ENCODE data around the gene HNRNPA1.
"Not testable (repeated sequence)": the region's sequence is repeated elsewhere in the genome, so short reads cannot be mapped to it uniquely, and the experiment has no call there.

The HNRNPA1 gene

DNA sequence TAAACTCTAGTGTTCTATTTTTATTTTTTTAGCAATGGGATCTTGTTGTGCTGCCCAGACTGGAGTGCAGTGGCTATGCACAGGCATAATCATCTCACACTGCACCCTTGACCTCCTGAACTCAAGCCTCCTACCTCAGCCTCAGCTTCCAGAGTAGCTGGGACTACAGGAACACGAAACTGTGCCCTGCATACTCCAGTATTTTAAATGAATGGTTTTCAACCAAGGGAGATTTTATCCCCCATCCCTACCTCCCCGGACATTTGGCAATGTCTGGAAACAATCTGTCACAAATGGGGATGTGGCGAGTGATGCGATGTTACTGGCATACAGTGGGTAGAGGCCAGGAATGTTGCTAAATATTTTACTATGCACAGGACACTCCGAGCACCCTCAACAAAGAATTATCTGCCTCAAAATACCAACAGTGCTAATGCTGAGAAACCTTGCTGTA lies 2.7 kb upstream of the HNRNPA1 start:
- no peak for DNase-seq

DNA sequence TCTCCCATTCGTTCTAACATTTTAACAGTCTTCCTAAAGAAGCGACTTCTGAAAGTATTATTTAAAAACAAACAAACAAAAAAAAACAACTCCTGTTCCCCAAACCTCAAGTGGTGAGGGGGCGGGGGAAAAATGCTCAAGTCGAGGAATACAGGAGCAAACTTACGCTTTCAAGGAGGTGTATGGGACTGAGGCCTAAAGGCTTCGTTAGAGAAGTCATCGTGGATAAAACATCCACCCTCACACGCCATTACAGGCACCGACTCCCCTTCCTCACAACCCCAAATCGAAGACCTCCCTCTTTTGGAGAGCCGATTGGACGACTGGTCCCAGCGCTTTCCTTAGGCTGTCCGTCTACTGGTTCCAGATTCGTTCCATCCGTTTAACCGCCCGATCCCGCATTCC lies 1.3 kb upstream of the HNRNPA1 start:
- no peak for DNase-seq

DNA sequence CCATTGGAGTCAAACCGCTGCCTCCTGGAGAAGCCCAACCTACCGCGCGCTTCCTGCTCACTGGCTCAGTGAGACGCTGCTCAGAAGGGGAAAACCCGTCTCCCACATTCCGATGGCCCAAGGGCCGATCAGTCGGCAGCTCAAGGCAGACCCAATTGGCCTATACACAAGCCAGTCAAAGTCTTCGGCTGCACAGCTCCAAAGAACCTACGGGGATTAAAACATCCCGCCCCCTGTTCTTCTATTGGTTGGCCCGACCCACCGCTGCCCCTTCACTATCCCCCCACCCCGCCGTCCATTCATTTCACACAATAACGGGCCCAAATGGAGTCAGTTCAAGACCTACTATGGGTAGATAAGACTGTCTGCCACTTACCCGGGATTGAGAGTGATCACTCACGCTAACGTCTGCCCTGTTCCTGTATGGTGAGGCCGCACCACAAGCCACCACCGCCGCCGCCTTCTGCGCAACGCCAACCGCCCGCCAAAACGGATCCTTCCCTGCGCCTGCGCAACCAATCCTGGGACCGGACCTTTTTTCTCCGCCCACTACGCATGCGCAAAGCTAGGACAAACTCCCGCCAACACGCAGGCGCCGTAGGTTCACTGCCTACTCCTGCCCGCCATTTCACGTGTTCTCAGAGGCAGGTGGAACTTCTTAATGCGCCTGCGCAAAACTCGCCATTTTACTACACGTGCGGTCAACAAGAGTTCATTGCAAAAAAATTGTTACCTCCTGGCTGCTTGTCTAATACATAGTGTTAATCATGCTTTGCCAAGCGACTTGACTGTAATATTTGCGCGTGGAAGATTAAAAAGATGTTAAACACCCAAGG lies 676 bp upstream of the HNRNPA1 start, which contains the start of gene CBX5:
TSS of gene CBX5 (minus strand) at position 491 of the 836 bp plus-strand sequence. CDS start 22,472 bp downstream, outside the sequence.
- peak; percentile 99 for DNase-seq

- not testable (repeated sequence) for DNase-seq
Measured at GRCh38 chr12:54281261-54281638, 724 bp downstream of the HNRNPA1 start.

DNA sequence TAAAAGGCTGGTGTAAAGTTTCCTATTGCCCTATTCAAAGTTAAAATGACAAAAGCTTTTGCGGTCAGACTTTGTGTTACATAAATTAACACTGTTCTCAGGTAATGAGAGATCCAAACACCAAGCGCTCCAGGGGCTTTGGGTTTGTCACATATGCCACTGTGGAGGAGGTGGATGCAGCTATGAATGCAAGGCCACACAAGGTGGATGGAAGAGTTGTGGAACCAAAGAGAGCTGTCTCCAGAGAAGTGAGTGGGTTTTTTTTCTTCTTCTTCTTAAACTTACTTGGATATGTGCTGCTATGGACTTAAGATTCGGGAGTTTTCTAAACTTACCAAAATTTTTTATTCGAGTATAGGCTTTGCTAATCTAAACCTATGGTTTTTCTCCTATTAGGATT lies 1.2 kb downstream of the HNRNPA1 start:
- DNase-seq = not testable (repeated sequence)

- no peak for DNase-seq
Measured at GRCh38 chr12:54282949-54283593, 2.5 kb downstream of the HNRNPA1 start.

DNA sequence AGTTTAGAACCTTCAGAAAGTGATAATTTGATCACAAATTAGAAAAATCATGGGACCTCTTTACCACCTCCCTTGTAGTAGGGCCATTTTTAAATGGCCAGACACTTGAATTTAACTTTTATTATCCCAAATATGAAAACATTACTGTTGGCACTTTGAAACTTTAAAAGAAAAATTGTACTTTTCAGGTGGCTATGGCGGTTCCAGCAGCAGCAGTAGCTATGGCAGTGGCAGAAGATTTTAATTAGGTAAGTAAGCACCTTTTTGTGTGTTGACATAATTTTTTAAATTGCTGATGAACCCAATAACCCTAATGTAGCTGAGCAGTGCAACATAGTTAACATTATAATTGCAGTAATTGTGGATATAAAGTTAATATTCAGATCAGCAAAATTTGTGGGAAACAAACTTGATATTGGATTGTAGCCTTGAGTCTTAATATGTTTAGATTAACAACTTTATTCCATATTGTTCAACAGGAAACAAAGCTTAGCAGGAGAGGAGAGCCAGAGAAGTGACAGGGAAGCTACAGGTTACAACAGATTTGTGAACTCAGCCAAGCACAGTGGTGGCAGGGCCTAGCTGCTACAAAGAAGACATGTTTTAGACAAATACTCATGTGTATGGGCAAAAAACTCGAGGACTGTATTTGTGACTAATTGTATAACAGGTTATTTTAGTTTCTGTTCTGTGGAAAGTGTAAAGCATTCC lies 3.7 kb downstream of the HNRNPA1 start:
- DNase-seq = not testable (repeated sequence)

DNA sequence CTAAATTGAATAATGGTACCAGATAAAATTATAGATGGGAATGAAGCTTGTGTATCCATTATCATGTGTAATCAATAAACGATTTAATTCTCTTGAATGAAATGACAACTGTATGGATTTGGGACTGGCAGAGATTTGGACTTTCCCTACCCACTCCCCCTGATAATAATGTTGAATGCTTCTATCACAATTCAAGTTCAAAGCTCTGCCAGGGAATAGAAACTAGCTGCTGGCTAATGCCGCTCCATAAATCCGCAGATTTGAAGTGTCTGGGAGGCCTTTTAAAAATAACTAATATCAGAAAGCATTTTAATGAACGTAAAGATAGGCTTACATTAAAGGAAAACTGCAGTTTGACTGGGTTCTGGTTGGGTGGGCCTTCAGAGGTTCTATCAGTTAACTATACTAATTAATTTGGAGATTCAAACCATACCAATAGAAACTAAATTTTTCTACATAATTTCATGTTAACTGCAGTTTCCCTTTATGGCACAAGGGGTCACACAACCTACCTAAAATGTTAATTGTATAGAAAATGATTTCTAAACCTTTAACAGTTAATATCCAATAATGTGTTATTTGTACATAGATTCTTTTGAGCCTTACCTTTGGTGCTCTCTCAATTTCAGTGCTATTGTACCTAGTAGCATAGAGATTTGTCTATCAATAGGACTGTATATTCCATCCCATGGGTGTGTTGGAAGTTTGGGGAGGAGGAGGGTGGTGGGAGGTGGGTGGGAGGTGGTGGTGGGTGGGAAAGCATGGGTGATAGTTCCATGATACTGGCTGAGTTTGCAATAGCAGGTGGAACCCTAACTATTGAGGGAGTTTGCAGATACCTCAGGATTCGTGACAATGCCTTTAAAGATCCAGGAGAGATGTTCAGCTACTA lies 4.9 kb downstream of the HNRNPA1 start:
- no peak for DNase-seq

DNA sequence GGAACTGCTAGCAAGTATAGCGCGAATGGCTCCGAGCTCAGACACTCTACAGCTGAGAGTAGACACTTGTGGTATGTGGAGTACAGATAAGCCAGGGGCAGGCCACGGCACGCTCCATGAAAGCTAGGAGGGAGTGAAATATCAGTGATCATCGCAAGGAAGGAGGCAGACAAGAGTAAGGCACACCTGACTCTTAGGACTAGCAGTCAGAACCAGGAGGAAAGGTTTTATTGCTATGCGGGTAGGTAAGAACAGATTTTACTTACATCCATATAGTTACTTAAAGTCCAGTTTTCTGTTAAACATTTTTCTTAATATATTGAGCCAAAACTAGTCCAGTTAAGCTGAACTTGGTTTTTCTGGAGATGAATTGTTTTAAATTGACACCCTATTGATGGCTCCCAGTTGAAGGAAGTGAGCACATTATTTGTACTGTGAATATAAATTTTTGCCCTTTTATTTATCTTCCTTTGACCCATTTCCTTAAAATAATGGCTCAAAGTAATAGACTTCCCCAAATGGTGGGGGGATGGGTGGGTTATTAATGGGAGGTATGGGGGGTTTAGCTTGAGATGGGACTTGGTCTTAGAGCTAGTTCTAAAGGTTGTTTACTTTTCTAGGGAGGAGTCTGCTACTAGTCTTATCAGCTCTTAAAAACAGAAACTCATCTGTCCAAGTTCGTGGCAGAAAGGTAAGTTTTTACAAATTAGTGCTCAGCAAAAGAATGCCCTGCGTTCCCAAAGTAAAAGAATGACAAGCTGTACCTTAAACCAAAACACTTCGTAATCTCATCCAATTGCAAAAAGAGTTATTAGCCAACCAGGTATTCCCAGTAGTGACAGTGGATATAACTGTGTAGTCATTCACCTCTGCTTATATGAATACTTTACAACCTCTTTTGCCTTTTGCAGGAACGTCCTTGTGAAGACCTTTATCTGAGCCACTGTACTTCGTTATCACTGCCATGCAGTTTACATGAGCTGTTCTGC lies 5.8 kb downstream of the HNRNPA1 start:
- no peak for DNase-seq

DNA sequence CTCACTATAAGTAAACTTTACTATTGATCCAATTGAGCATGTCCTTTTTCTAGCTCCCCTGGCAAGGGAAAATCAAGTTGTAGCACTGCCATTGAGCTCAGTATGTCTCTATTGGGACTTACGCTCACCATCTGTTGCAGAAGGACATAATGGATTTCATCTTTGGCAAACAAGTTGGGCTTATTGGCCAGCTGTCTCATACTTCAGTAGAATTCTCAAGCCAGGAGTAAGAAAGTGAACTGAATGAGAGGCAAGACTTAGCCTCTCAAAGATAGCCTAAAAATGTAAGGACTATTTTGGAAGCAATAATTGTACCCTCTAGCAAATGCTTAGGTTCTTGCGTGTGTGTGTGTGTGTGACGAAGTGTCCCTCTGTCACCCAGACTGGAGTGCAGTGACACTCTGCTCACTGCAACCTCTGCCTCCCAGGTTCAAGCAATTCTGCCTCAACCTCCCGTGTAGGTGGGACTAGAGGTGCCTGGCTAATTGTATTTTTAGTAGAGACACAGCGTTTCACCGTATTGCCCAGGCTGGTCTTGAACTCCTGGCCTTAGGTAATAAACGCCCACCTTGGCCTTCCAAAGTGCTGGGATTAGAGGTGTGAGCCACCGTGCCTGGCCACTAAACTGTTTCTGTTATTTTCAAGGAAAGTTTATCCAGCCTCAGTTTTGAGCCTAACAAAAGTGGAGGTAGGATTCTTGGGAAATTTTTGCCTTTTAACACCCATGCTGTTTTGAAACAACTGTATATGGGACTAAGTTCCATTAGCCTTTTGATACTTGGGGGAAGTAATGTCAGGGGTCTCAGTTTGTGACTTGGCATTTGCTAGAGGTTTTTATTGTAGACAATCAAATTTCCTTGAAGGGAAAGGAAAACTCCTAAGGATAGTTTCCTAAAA lies 7.0 kb downstream of the HNRNPA1 start:
- no peak for DNase-seq

DNA sequence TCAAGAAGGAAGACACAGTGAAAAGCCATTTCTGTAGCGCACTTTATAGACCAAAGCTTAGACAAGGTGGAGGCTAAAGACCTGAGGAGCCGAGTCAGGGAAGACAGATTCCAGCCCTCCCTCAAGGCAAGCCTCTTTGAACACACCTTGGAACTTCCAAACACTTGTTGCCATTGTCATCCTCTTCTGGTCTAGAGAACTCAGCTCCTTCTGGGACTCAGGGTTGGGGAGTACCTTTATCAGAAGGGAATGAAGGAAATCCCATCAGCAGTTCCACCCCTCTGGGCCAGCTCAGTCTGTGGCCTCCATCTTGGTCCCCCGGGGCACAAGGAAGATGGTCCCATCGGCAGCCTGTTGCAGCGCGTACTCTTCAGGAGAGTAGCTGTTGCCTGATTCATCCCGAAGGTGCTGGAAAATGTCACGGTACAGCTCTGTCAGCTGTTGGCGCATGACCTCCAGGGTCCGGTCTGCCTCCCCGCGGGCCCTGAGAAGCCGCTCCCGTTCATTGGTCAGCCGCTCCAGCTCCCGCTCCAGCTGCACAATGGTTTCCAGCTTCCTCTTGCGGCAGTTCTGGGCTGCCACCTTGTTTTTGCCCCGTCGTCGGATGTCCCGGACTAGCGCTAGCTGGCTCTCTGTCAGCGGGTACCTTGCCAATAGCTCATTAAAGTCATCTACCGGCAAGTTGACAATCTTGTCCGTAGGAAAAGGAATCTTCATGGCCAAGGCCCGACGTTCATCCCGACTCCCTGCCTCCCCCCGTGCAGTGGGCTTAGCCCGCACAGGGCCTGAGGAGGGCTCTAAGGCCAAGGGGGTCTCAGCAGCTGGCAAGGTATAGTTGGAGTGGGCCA lies 11.8 kb downstream of the HNRNPA1 start:
- no peak for DNase-seq

GRCh38 chr12:54292931-54293241 lies 12.4 kb downstream of the HNRNPA1 start:
- DNase-seq = no peak

DNA sequence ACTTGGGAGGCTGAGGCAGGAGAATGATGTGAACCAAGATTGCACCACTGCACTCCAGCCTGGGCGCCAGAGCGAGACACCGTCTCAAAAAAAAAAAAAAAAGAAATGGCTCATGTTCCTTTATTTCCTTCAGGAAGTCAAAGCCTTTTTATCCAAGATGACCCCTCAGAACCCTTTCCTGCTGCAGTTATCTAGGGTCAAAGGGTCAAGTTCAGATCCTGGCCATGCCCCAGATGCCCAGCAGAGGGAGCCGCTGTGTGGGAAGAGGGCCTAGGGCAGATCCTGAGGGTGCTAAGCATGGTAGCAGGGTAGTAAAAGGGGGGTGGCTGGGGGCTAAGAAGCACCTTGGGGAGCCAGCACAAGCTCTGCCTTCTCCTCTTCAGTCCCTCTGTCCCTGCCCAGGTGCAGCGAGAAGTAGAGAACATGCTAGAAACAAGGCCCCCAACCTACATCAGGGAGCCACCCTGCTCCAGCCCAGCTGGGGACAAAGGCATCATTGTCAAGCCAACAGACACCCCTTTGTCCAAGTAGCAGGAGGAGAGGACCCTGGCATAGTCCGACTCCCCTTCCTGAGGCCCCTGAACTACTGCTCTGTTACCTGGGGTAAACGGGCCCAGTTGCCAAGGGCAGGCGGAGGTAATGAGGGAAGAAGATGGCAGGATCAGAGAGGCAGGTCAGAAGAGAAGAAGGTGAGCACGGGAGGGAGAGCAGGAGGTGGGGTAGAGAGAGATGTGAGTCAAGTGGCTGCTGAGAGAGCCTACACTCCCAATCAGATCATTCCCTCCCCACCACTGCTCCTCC lies 13.8 kb downstream of the HNRNPA1 start:
- peak; percentile 66 for DNase-seq

GRCh38 chr12:54294953-54295566 lies 14.5 kb downstream of the HNRNPA1 start:
- DNase-seq = no peak

DNA sequence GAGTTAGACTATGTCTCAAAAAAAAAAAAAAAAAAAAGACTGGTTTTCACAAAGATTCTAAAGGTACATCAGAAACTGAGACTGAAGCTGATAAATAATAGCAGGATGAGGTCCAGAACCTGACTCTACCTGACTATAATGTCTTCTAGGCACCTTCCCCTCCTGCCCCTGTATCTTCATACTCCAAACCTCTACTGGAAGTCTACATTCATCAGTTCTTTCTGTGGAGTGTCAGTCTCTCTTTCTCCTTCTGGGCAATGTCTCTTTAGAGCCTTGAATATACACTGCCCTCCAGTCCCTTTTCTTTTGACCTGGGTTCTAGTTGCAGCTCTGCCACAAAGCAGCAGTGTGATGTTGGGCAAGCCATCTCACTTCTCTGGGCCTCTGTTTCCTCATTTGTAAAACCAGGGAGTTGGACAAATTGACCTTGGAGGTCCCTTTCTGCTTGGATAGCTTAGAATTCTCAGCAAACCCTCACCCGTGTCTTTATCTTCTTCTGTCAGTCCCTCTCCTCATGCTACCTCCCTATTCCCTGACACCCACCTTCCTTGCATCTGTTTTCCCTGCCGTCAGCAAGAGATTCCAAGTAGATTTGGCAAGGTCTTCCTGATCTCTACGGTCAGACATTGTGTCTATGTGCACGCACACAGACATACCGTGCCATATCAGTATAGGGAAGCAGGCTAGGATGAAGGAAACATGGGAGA lies 16.0 kb downstream of the HNRNPA1 start:
- DNase-seq = no peak

GRCh38 chr12:54298904-54299303 lies 18.4 kb downstream of the HNRNPA1 start:
- no peak for DNase-seq

GRCh38 chr12:54299515-54300224 lies 19.1 kb downstream of the HNRNPA1 start:
- no peak for DNase-seq
